22Rv1 (cell line): Measurements from ENCODE around the gene CPNE8.

ENCODE experiments used
- CTCF ChIP-seq: fragments of 450-650 bp; IDR thresholded peaks from 2 replicates; pipeline ENCODE4 v1.5.1; 2017; ENCODE audit warnings: mild to moderate bottlenecking
- ZFX ChIP-seq: fragments of 450-650 bp; IDR thresholded peaks from 2 replicates; pipeline ENCODE4 v1.6.1; 2017; ENCODE audit warnings: antibody characterized with exemption, borderline replicate concordance

- TF ChIP-seq CTCF (no peak), ZFX (no peak)
Measured at GRCh38 chr12:38898001-38898684, 7.2 kb downstream of the CPNE8 start.
